ENCODE results near the gene ZNF785. TPM values are rescaled to one million over a fixed set of nuclear protein-coding genes. Genes with fewer than 3 reads are reported as not detected.

The ZNF785 gene
- total RNA-seq, 2 experiments from 2014 or later, result 4.6 to 6.8 TPM

GRCh38 chr16:30567160-30567990 lies 18.1 kb downstream of the ZNF785 start:
- H3K79me2 ChIP-seq (ENCODE audit: insufficient read depth, low read depth, low read length), result no peaks in the 10 kb centered on the region; the same call in 1 of the 2 replicates
- DNase-seq (ENCODE audit: low spot score), result no peak
- H3K4me3 ChIP-seq (ENCODE audit: low read depth, low read length, poor library complexity, severe bottlenecking), result no peak overlapping the region
- ChIA-PET CTCF (ENCODE audit: unreplicated experiment) (no interaction called here), POLR2A (interaction anchor here (1.7 to 1.8 kb wide), 2 partner anchors 9 to 43 kb away, joined by 6 to 11 read pairs; partner anchors contain the start of genes ZNF689 and ZNF764)
- intact Hi-C loops (cut with micrococcal nuclease; ENCODE audit: unreplicated experiment), result no loop called here
- peaks cover 21% of the 10 kb centered on the region for H3K4me1 ChIP-seq (ENCODE audit: insufficient read depth, low read length, poor library complexity, severe bottlenecking)
- H3K36me3 ChIP-seq (ENCODE audit: insufficient read depth, low read length), result no peaks in the 10 kb centered on the region
- H3K9me3 ChIP-seq (ENCODE audit: low read length), result no peaks in the 10 kb centered on the region
- H2AFZ ChIP-seq (ENCODE audit: low read length), result peak overlapping the region; percentile 19; the same call in 1 of the 2 replicates
- TF ChIP-seq CTCF (conservative IDR thresholded peaks at IDR 0.05; ENCODE audit: low read length) (no peak), EZH2phosphoT487 (IDR thresholded peaks at IDR 0.05; ENCODE audit: borderline replicate concordance, low read depth, low read length) (no peak)
- no TSS peak for BruUV-seq (replicated peaks)
- no peaks in the 10 kb centered on the region for H4K20me1 ChIP-seq (ENCODE audit: insufficient read depth, low read length)
- H3K9me2 ChIP-seq (ENCODE audit: insufficient read depth, low read length), result no peaks in the 10 kb centered on the region
- peak overlapping the region; percentile 43 for H3K27ac ChIP-seq (ENCODE audit: low read depth, low read length, poor library complexity, severe bottlenecking)
- H3K4me2 ChIP-seq (ENCODE audit: low read length), result no peak overlapping the region

GRCh38 chr16:30566531-30566930 lies 19.0 kb downstream of the ZNF785 start:
- intact Hi-C loops (cut with micrococcal nuclease; ENCODE audit: unreplicated experiment), result no loop called here
- H3K27ac ChIP-seq (ENCODE audit: low read depth, low read length, poor library complexity, severe bottlenecking), result no peak overlapping the region
- ChIA-PET POLR2A (interaction anchor here (1.3 kb wide), 1 partner anchor 9 kb away, joined by 3 read pairs; no protein-coding TSS in a partner anchor), CTCF (ENCODE audit: unreplicated experiment) (interaction anchor here (1.5 kb wide), 1 partner anchor 62 kb away, joined by 4 read pairs; no protein-coding TSS in a partner anchor)
- H3K9me2 ChIP-seq (ENCODE audit: insufficient read depth, low read length), result no peaks in the 10 kb centered on the region
- no peaks in the 10 kb centered on the region; the same call in 1 of the 2 replicates for H3K79me2 ChIP-seq (ENCODE audit: insufficient read depth, low read depth, low read length)
- no peak overlapping the region for H3K4me2 ChIP-seq (ENCODE audit: low read length)
- no peak overlapping the region for H3K4me3 ChIP-seq (ENCODE audit: low read depth, low read length, poor library complexity, severe bottlenecking)
- no peak overlapping the region for H2AFZ ChIP-seq (ENCODE audit: low read length)
- no peaks in the 10 kb centered on the region for H3K9me3 ChIP-seq (ENCODE audit: low read length)
- BruUV-seq (replicated peaks), result no TSS peak
- no peaks in the 10 kb centered on the region for H4K20me1 ChIP-seq (ENCODE audit: insufficient read depth, low read length)
- no peak for TF ChIP-seq EZH2phosphoT487 (IDR thresholded peaks at IDR 0.05; ENCODE audit: borderline replicate concordance, low read depth, low read length)
- no peak for TF ChIP-seq CTCF (conservative IDR thresholded peaks at IDR 0.05; ENCODE audit: low read length)
- DNase-seq (ENCODE audit: low spot score), result no peak
- no peaks in the 10 kb centered on the region for H3K36me3 ChIP-seq (ENCODE audit: insufficient read depth, low read length)
- peaks cover 21% of the 10 kb centered on the region for H3K4me1 ChIP-seq (ENCODE audit: insufficient read depth, low read length, poor library complexity, severe bottlenecking)

DNA sequence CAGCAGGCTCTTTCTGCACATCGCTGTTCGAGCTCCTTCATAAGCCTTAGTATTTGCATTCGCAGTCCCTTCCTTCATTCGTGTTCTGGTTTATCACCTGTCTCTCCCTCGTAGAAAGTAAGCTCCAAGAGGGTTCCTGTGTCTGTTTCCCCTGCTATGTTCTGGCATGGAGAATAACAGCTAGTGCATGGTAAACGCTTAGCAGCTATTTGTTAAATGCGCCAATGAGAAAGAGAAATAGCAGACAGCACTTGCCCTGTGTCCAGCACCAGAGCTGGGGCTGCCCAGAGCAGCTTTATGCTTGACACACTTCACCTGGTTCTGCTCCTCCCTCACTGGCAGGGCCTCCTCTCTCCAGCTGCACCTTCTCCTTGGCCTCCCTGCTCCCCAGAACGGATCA lies 19.5 kb downstream of the ZNF785 start:
- Histone ChIP-seq H3K4me1 (ENCODE audit: insufficient read depth, low read length, poor library complexity, severe bottlenecking) (peaks cover 21% of the 10 kb centered on the region), H3K4me2 (ENCODE audit: low read length) (no peak overlapping the region), H3K9me2 (ENCODE audit: insufficient read depth, low read length) (no peaks in the 10 kb centered on the region), H4K20me1 (ENCODE audit: insufficient read depth, low read length) (no peaks in the 10 kb centered on the region), H3K79me2 (ENCODE audit: insufficient read depth, low read depth, low read length) (no peaks in the 10 kb centered on the region; the same call in 1 of the 2 replicates), H2AFZ (ENCODE audit: low read length) (no peak overlapping the region), H3K9me3 (ENCODE audit: low read length) (no peaks in the 10 kb centered on the region), H3K27ac (ENCODE audit: low read depth, low read length, poor library complexity, severe bottlenecking) (no peak overlapping the region), H3K4me3 (ENCODE audit: low read depth, low read length, poor library complexity, severe bottlenecking) (no peak overlapping the region), H3K36me3 (ENCODE audit: insufficient read depth, low read length) (no peaks in the 10 kb centered on the region)
- CTCF ChIA-PET (ENCODE audit: unreplicated experiment), result interaction anchor here (1.5 kb wide), 1 partner anchor 63 kb away, joined by 4 read pairs; no protein-coding TSS in a partner anchor
- no peak for DNase-seq (ENCODE audit: low spot score)
- no peak for TF ChIP-seq CTCF (conservative IDR thresholded peaks at IDR 0.05; ENCODE audit: low read length)
- no peak for TF ChIP-seq EZH2phosphoT487 (IDR thresholded peaks at IDR 0.05; ENCODE audit: borderline replicate concordance, low read depth, low read length)
- BruUV-seq (replicated peaks), result no TSS peak
- intact Hi-C loops (cut with micrococcal nuclease; ENCODE audit: unreplicated experiment), result no loop called here
- POLR2A ChIA-PET, result interaction anchor here (1.3 kb wide), 1 partner anchor 9 kb away, joined by 3 read pairs; no protein-coding TSS in a partner anchor
